ENCODE measurements around the gene KRTAP19-7.

GRCh38 chr21:30577766-30578165 lies 16.7 kb upstream of the KRTAP19-7 start:
- TF ChIP-seq POLR2A (IDR thresholded peaks at IDR 0.05; ENCODE audit: low read length) (no peak), GATA1 (IDR thresholded peaks at IDR 0.05; ENCODE audit: low read depth, low read length) (no peak)
